Activated CD8-positive, alpha-beta memory T cell treated with anti-CD3 and anti-CD28 coated beads, Interleukin-2, amount 10 ng/mL, durations not matched to agents 7 days and 5 days (primary cell): ENCODE measurements around the gene LYST. TPM values are rescaled to one million over a fixed set of nuclear protein-coding genes. Genes with fewer than 3 reads are reported as not detected.

Experiments
- ATAC-seq: fragments of 150-1000 bp; cut with Tn5 transposase; one replicate; pipeline ENCODE4 v1.10.0; 2021; ENCODE audit warnings: moderate library complexity
- CTCF ChIA-PET: fragments of 350-600 bp; sonication (Branson Sonifier 250); formaldehyde crosslinking; loops from one replicate; lab custom pipeline; 2021; ENCODE audit warnings: antibody characterized with exemption; lab: Charles Lee
- DNase-seq: peaks from one replicate; pipeline ENCODE4 v3.0.0-alpha.2; 2020
- H3K27ac Mint-ChIP-seq: one replicate; pipeline ENCODE4 v1.8.0; 2021; ENCODE audit warnings: mild to moderate bottlenecking, mixed read lengths
- H3K27me3 Mint-ChIP-seq: one replicate; pipeline ENCODE4 v1.8.0; 2021; ENCODE audit warnings: mixed read lengths
- H3K36me3 Mint-ChIP-seq: one replicate; pipeline ENCODE4 v1.8.0; 2021; ENCODE audit warnings: mild to moderate bottlenecking, mixed read lengths
- H3K4me1 Mint-ChIP-seq: one replicate; pipeline ENCODE4 v1.8.0; 2021; ENCODE audit warnings: mixed read lengths
- H3K4me3 Mint-ChIP-seq: one replicate; pipeline ENCODE4 v1.8.0; 2021; ENCODE audit warnings: mild to moderate bottlenecking, moderate library complexity, mixed read lengths
- H3K9me3 Mint-ChIP-seq: one replicate; pipeline ENCODE4 v1.8.0; 2022; ENCODE audit warnings: low read depth, mixed read lengths
- total RNA-seq, 2 experiments: library from RNA; stranded (reverse); gene quantifications; one replicate each; pipeline ENCODE4 v1.2.3, GENCODE V29; 2021

Gene LYST
- total RNA-seq, 2 experiments from 2014 or later, result 64.9 to 131 TPM

DNA sequence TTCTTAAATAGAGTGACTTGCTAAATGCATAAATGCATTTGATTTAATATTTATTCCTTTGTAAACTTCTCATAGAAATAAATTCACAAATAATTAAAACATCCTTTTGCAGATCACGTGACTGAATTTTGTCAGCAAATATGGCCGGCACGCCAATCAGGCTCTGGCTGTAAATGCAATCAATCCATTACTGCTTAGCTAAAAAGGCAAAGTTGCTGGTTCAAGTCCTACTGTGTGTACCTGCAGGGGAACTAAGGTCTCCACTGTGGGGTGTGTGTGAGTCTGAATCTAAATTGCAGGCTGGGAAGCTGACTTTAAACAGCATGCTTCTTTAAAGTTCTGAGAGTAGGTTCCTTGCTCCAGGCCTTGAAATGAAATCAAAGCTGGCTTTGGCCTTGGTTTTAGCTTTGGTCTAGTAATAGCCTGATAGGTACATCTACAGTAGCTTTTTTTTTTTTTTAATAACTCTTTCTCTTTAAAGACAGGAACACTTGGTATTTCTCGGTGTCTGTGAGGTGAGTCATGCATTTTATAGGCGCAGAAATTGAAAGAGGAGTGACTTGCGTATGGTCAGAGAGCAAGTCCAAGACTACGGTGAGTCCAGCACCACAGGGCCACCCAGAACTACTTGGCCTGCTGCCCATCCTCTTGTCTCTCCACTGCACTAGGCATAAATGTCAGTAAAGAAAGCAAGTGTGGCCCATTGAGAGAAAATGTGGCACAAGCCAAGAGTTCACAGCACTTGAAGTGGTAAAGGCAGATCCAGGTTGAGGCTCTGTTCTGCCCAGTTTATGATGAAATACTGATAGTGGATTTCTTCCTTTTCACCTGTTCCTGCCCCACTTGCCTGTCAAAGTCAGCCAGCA lies 36.2 kb upstream of the LYST start:
- Mint-ChIP-seq H3K4me1 (peaks cover 30% of the 10 kb centered on the region), H3K4me3 (no peak overlapping the region), H3K9me3 (no peaks in the 10 kb centered on the region), H3K27me3 (peaks cover 5% of the 10 kb centered on the region), H3K36me3 (peaks cover 5% of the 10 kb centered on the region), H3K27ac (no peak overlapping the region)
- ATAC-seq (no peak), DNase-seq (no peak)
- CTCF ChIA-PET, result interaction anchor here (1.1 to 2.5 kb wide), 4 partner anchors 11 to 15 kb away, joined by 3 to 7 read pairs (median 4); no protein-coding TSS in a partner anchor

DNA sequence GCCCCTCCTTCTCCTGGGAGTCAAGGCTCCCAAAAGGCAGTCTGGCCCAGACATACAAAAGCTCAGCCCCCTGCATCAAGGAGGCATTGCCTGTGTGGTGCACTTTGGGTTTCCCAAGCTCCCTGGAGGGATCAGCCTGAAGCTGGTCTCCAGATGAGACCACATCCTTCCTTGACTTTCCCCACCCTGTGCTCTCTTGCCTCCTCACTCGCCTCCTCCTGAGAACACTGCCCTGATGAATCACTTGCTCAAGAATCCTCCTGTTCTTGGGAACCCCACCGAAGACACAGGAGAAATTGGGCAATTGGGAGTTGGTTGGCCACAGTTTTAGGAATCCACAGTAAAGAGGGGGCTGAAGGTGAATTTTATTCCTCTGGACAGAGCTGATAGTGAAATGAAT lies 34.8 kb upstream of the LYST start:
- Mint-ChIP-seq H3K36me3 (peaks cover 9% of the 10 kb centered on the region), H3K4me1 (peaks cover 26% of the 10 kb centered on the region), H3K27me3 (peaks cover 3% of the 10 kb centered on the region), H3K4me3 (no peak overlapping the region), H3K9me3 (no peaks in the 10 kb centered on the region), H3K27ac (no peak overlapping the region)
- no peak for ATAC-seq
- DNase-seq, result no peak
- CTCF ChIA-PET, result interaction anchor here (0.9 to 2.5 kb wide), 2 partner anchors 13 to 70 kb away, joined by 3 to 7 read pairs; no protein-coding TSS in a partner anchor

DNA sequence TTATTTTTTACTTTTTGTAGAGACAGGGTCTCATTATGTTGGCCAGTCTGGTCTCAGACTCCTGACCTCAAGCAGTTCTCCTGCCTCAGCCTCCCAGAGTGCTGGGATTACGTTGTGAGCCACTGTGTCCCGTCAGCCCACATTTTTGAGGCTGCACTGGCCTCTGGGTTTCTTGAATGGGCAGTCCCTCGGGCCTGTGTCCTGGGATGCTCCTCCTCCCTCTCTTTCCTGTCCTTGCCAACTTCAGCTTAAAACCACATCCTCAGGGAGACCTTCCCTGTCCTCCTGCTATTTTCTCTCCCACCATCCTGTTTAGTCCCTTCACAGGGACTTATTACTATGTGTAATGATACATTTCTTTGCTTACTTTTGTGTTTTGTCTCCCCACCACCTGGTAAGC lies 31.4 kb upstream of the LYST start:
- peaks cover 10% of the 10 kb centered on the region for H3K36me3 Mint-ChIP-seq
- H3K27ac Mint-ChIP-seq, result no peak overlapping the region
- no peak overlapping the region for H3K4me3 Mint-ChIP-seq
- DNase-seq (no peak), ATAC-seq (no peak)
- CTCF ChIA-PET, result interaction anchor here (1.9 kb wide), 1 partner anchor 8 kb away, joined by 4 read pairs; no protein-coding TSS in a partner anchor
- H3K9me3 Mint-ChIP-seq, result no peaks in the 10 kb centered on the region
- peaks cover 3% of the 10 kb centered on the region for H3K27me3 Mint-ChIP-seq
- H3K4me1 Mint-ChIP-seq, result peaks cover 36% of the 10 kb centered on the region

DNA sequence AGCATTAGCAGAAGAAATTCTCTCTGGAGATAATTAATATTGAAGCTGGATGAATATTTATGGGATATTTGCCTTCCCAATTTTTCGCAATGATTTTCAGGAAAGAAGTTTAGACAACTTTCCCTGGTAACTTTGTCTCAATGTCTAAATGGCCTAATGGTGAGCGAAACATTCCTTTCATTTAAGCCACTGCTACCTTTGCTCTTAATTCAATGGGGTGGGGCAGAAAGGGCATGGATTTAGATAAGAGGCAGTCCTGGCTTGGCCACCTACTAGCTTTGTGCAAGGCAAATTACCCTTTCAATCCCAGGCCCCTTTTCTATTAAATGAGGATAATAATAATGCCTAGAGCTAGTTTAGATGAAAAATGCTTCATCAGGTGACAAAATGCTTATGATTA lies 27.1 kb upstream of the LYST start:
- Mint-ChIP-seq H3K36me3 (peaks cover 8% of the 10 kb centered on the region), H3K27ac (no peak overlapping the region), H3K27me3 (no peaks in the 10 kb centered on the region), H3K9me3 (no peaks in the 10 kb centered on the region), H3K4me3 (peak overlapping the region; percentile 20), H3K4me1 (peaks cover 47% of the 10 kb centered on the region)
- ATAC-seq (no peak), DNase-seq (no peak)
- CTCF ChIA-PET, result interaction anchor here (1.2 to 2.7 kb wide), 4 partner anchors 26 to 78 kb away, joined by 4 to 11 read pairs (median 5); no protein-coding TSS in a partner anchor

DNA sequence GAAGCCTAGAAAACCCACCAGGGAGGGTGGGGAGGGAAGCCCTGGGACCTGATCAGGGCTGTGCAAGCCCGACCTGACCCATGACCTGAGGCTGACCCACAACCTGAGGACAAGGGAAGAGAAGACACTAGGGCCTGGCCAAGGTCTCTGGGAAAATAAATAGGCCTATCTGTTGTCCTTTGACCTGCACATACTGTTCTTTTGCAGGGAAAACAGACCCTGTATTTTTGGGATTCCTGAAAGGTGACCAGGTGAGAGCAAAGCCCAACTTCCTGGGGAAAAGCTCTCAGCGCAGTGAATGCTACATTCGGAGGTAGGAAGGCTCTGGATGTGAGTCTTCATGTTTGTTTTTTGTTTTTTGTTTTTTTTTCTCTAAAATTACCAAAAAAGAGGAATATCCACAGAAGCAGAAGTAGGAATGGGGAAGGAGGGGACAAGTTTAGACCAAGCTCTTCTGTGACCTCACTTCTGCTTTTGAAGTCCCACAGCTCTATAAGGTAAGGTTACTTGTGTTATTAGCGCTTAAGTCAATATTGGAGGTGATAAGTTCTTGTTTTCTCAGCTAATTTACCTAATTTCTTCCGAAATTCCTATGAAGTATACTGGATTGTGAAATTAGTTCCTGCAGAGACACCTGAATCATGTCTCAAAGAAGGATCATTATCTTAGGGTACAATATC lies 26.2 kb upstream of the LYST start:
- DNase-seq, result no peak
- ATAC-seq, result no peak
- no peaks in the 10 kb centered on the region for H3K9me3 Mint-ChIP-seq
- no peaks in the 10 kb centered on the region for H3K27me3 Mint-ChIP-seq
- H3K4me1 Mint-ChIP-seq, result peaks cover 53% of the 10 kb centered on the region
- CTCF ChIA-PET, result interaction anchor here (0.6 to 2.7 kb wide), 7 partner anchors 10 to 79 kb away, joined by 3 to 11 read pairs (median 4); no protein-coding TSS in a partner anchor
- peak overlapping the region; percentile 84 for H3K27ac Mint-ChIP-seq
- H3K36me3 Mint-ChIP-seq, result peaks cover 11% of the 10 kb centered on the region
- no peak overlapping the region for H3K4me3 Mint-ChIP-seq

DNA sequence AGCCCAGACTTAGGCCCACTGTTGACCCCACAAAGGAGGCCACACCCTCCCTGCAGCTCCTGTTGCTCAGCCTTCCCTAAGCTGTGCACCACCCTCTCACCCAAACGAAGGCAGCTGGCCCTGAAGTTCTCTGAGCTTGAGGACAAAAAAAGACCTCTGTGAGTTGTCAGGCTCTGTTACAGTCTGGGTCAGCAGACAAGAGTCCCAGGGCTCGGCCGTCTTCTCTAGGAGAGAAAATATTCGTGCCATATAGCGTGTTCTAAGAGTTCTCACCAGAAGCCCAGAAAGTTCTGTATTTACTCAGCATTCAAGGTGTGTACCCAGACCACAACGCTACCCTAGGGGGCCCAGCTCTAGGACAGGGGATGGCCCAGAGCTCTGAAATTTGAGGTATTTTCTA lies 25.5 kb upstream of the LYST start:
- CTCF ChIA-PET, result interaction anchor here (0.6 to 2.7 kb wide), 5 partner anchors 11 to 80 kb away, joined by 3 to 11 read pairs (median 3); no protein-coding TSS in a partner anchor
- peak overlapping the region; percentile 38 for H3K4me3 Mint-ChIP-seq
- H3K27me3 Mint-ChIP-seq, result no peaks in the 10 kb centered on the region
- DNase-seq (peak; percentile 64), ATAC-seq (peak; percentile 38)
- H3K4me1 Mint-ChIP-seq, result peaks cover 58% of the 10 kb centered on the region
- peaks cover 11% of the 10 kb centered on the region for H3K36me3 Mint-ChIP-seq
- H3K9me3 Mint-ChIP-seq, result no peaks in the 10 kb centered on the region
- H3K27ac Mint-ChIP-seq, result peak overlapping the region; percentile 84

DNA sequence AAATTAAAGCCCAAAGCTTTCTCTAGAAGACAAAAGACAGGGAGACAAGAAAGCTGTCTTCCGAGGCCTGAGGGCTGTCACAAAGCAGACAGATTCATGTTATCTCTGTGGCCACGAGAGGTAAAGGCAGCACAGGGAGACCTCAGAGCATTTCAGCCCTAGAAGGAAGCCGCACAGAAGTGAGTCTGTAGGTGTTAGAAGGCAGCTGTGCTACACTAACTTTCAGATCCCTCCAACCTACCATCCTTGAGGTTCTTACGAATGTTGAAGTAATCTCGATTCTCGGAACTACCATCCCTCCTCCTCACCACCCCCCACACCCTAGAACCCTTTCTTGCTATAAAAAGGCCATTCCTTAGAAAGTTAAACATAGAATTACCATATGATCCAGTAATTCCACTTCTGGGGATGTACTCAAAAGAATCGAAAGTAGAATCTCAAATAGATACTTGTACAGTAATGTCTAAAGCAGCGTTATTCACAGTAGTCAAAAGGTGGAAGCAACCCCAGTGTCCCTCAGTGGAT lies 21.5 kb upstream of the LYST start:
- peak overlapping the region; percentile 98 for H3K27ac Mint-ChIP-seq
- no peaks in the 10 kb centered on the region for H3K9me3 Mint-ChIP-seq
- H3K36me3 Mint-ChIP-seq, result peaks cover 10% of the 10 kb centered on the region
- DNase-seq, result peak; percentile 89
- peak overlapping the region; percentile 72 for H3K4me3 Mint-ChIP-seq
- no peaks in the 10 kb centered on the region for H3K27me3 Mint-ChIP-seq
- peak; percentile 87 for ATAC-seq
- peaks cover 75% of the 10 kb centered on the region for H3K4me1 Mint-ChIP-seq
- CTCF ChIA-PET, result interaction anchor here (0.8 to 2.7 kb wide), 8 partner anchors 8 to 84 kb away, joined by 3 to 15 read pairs (median 5); partner anchors contain the start of gene LYST

DNA sequence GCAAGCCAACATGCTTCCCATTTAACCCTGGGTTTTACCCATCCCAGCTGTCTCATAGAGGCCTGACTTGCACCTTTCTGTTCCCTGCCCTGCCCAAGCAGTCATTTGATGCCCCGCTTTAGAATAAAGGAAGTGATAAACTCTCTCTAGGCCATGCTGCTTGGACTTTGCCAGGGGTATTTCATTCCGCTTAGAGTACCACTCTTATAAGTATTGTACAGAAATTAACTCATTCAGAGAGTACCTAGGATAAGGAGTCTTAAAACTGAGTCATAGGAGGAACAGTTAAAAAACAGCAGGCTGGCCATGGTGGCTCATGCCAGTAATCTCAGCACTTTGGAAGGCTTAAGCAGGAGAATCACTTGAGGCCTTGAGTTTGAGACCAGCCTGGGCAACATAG lies 21.0 kb upstream of the LYST start:
- CTCF ChIA-PET, result interaction anchor here (0.8 to 2.7 kb wide), 10 partner anchors 9 to 84 kb away, joined by 3 to 15 read pairs (median 4); partner anchors contain the start of gene LYST
- ATAC-seq (peak; percentile 27), DNase-seq (no peak)
- Mint-ChIP-seq H3K36me3 (peaks cover 10% of the 10 kb centered on the region), H3K4me1 (peaks cover 75% of the 10 kb centered on the region), H3K9me3 (no peaks in the 10 kb centered on the region), H3K27ac (peak overlapping the region; percentile 98), H3K4me3 (peak overlapping the region; percentile 14), H3K27me3 (no peaks in the 10 kb centered on the region)

DNA sequence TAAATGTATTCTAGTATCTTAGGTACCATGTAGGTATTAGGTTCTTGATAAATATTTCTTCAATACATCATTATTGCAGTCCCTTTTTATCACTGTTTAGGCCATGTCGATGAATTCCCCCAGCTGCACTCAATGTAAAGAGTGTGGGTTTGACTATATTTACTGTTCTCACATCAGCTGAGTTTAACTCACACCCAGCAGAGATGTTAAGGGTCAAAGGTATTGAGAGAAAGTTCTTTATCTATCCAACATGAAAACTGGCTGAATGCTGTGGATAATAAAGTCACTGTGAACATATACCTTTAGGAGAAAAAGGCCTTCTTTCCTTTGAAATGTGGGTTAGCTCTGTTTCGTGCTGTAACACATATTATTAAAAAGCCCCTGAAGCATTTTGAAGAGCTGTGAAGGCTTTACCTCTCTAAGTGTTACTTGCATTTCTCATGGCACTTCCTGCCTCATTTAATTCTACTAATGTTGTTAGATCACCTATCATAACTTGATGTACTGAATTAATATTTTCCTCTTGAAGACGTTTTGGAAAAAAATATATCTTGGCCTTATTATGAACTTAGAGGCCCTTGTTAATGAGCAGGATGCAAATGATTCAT lies 19.1 kb upstream of the LYST start:
- Mint-ChIP-seq H3K4me1 (peaks cover 71% of the 10 kb centered on the region), H3K4me3 (no peak overlapping the region), H3K36me3 (peaks cover 10% of the 10 kb centered on the region), H3K27me3 (no peaks in the 10 kb centered on the region), H3K27ac (peak overlapping the region; percentile 85), H3K9me3 (no peaks in the 10 kb centered on the region)
- CTCF ChIA-PET, result interaction anchor here (1.3 to 2.4 kb wide), 3 partner anchors 9 to 20 kb away, joined by 3 to 8 read pairs (median 3); partner anchors contain the start of gene LYST
- no peak for ATAC-seq
- DNase-seq, result no peak

DNA sequence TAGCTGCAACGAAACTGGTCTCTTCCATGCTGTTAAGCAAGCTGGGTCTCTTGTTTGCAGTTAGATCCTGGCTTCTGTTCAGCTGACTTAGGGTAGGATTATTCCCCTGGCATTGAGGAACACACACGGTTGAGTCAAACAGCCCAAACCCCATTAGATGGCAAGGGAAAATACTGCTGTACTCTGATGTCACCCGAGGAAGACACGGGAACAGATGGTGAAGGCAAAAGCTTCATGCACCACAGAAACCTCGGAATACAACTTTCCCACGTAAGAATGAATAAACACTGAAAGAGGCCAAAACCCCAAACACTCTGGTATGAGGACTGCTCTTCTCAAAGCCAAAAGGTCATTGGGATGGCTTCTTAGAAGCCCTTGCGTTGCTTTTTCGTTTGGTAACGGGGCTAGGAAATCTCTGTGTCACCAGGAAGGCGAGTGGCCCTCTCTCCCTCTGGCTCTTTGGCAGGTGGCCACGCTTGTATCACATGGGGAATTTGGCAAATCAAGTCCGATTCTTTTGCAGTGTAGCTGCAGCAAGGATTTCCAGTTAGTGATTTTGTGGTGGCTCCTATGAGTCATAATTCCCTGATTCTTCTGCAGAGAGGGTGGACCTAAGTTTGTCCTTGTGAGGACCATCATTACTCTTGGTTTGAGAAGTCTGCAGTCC lies 16.7 kb upstream of the LYST start:
- Mint-ChIP-seq H3K27ac (peak overlapping the region; percentile 61), H3K4me1 (peaks cover 75% of the 10 kb centered on the region), H3K36me3 (peaks cover 6% of the 10 kb centered on the region), H3K4me3 (peak overlapping the region; percentile 61), H3K9me3 (no peaks in the 10 kb centered on the region), H3K27me3 (no peaks in the 10 kb centered on the region)
- DNase-seq, result no peak
- no peak for ATAC-seq
- CTCF ChIA-PET, result interaction anchor here (1.0 to 1.6 kb wide), 2 partner anchors 9 to 89 kb away, joined by 3 to 7 read pairs; no protein-coding TSS in a partner anchor

DNA sequence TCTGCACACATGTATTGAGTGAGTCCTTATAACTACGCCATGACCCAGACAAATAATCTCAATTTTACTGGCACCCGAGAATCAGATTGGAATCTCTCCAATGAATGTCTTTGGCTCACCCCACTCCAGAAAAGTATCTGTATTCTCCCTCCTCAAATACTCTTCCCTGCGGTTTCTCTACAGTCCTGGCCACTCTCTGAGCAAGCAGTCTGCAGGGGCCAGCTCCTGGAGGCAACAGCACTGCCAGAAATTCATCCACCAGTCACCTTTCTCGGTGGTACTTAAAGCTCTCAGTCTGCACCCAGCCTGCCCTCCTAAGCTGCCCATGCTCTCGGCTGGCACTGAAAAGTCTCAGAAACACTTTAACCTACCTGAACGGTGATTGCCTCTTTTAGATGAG lies 16.1 kb upstream of the LYST start:
- H3K27me3 Mint-ChIP-seq, result no peaks in the 10 kb centered on the region
- H3K4me3 Mint-ChIP-seq, result peak overlapping the region; percentile 61
- no peak for DNase-seq
- peaks cover 5% of the 10 kb centered on the region for H3K36me3 Mint-ChIP-seq
- peaks cover 75% of the 10 kb centered on the region for H3K4me1 Mint-ChIP-seq
- no peak for ATAC-seq
- no peaks in the 10 kb centered on the region for H3K9me3 Mint-ChIP-seq
- CTCF ChIA-PET, result interaction anchor here (1.0 to 1.6 kb wide), 3 partner anchors 8 to 89 kb away, joined by 3 to 7 read pairs (median 3); no protein-coding TSS in a partner anchor
- H3K27ac Mint-ChIP-seq, result peak overlapping the region; percentile 61
